Measurements from ENCODE around the gene PTPRJ. TPM values are rescaled to one million over a fixed set of nuclear protein-coding genes. Genes with fewer than 3 reads are reported as not detected.

Gene PTPRJ
- total and polyA plus RNA-seq, 2 of the 13 experiments (the other 11 are each of a cell fraction or from before 2014, with no cell fraction given): 1.0 to 1.2 TPM

DNA sequence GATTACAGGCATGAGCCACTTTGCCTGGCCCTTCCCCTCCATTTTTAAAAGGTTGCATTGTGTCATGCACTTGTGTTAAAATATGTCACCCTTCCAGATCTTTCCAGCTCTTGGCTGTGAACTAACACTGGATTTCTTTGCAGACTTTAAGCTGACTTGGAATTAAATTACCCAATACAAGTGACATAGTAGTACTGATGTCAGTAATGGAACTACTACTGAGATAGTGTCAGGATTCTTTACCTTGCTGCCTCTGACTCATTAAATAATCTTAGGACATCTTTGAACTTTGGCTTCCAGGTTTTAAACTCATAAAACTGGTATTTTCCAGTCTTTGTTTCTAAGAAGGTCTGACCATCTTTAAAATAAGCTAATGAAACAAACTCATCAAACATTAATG, 184.5 kb downstream of the PTPRJ start:
- no peak for DNase-seq (ENCODE audit: low spot score)
- H4K20me1 ChIP-seq (ENCODE audit: insufficient read depth, low read length): no peaks in the 10 kb centered on the region
- POLR2A ChIA-PET: no interaction called here
- H3K4me2 ChIP-seq (ENCODE audit: low read depth, low read length): no peak overlapping the region
- intact Hi-C loops (cut with micrococcal nuclease; ENCODE audit: unreplicated experiment) (no loop called here), in situ Hi-C loops (cut with HindIII; ENCODE audit: extremely low pct_ligation_motif_present, low pct_unique_long_range_greater_than_20kb) (no loop called here)
- no peaks in the 10 kb centered on the region for H3K36me3 ChIP-seq (replicated peaks in 1 of 2; ENCODE audit: control insufficient read depth in 1 of 2, insufficient read depth in 2 of 2, low read length in 2 of 2)
- no TSS peak for BruUV-seq (replicated peaks)
- TF ChIP-seq, protein P1, sequence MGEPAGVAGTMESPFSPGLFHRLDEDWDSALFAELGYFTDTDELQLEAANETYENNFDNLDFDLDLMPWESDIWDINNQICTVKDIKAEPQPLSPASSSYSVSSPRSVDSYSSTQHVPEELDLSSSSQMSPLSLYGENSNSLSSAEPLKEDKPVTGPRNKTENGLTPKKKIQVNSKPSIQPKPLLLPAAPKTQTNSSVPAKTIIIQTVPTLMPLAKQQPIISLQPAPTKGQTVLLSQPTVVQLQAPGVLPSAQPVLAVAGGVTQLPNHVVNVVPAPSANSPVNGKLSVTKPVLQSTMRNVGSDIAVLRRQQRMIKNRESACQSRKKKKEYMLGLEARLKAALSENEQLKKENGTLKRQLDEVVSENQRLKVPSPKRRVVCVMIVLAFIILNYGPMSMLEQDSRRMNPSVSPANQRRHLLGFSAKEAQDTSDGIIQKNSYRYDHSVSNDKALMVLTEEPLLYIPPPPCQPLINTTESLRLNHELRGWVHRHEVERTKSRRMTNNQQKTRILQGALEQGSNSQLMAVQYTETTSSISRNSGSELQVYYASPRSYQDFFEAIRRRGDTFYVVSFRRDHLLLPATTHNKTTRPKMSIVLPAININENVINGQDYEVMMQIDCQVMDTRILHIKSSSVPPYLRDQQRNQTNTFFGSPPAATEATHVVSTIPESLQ (CRISPR knock-in tag; conservative IDR thresholded peaks at IDR 0.05): no peak
- TF ChIP-seq ZFP37 (CRISPR knock-in tag; IDR thresholded peaks at IDR 0.05; ENCODE audit: borderline replicate concordance): no peak
- no peak for TF ChIP-seq ZNF749 (CRISPR knock-in tag; IDR thresholded peaks at IDR 0.05; ENCODE audit: borderline replicate concordance)
- no peak for TF ChIP-seq ZNF496 (CRISPR knock-in tag; IDR thresholded peaks at IDR 0.05; ENCODE audit: insufficient replicate concordance)
- TF ChIP-seq MBNL3 (CRISPR knock-in tag; conservative IDR thresholded peaks at IDR 0.05): no peak
- TF ChIP-seq ELF3 (CRISPR knock-in tag; IDR thresholded peaks at IDR 0.05): no peak
- TF ChIP-seq CHD4 (IDR thresholded peaks at IDR 0.05; ENCODE audit: borderline replicate concordance, low read length): no peak
- TF ChIP-seq ZBTB8A (CRISPR knock-in tag; IDR thresholded peaks at IDR 0.05; ENCODE audit: borderline replicate concordance, low read depth): no peak
- no peak for TF ChIP-seq ESRRA (CRISPR knock-in tag; IDR thresholded peaks at IDR 0.05; ENCODE audit: low read depth)
- TF ChIP-seq ZNF260 (CRISPR knock-in tag; IDR thresholded peaks at IDR 0.05; ENCODE audit: borderline replicate concordance, low read depth): no peak
- no peak for TF ChIP-seq KDM4B (CRISPR knock-in tag; IDR thresholded peaks at IDR 0.05)
- TF ChIP-seq, protein P2, sequence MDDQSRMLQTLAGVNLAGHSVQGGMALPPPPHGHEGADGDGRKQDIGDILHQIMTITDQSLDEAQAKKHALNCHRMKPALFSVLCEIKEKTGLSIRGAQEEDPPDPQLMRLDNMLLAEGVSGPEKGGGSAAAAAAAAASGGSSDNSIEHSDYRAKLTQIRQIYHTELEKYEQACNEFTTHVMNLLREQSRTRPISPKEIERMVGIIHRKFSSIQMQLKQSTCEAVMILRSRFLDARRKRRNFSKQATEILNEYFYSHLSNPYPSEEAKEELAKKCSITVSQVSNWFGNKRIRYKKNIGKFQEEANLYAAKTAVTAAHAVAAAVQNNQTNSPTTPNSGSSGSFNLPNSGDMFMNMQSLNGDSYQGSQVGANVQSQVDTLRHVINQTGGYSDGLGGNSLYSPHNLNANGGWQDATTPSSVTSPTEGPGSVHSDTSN (CRISPR knock-in tag; IDR thresholded peaks at IDR 0.05; ENCODE audit: borderline replicate concordance): no peak
- H3K27me3 ChIP-seq (ENCODE audit: control insufficient read depth in 1 of 2, insufficient read depth in 2 of 2, low read length in 2 of 2): no peaks in the 10 kb centered on the region
- no peak overlapping the region for H3K9ac ChIP-seq (ENCODE audit: insufficient read depth, low read depth, low read length)
- no peak overlapping the region for H3K4me3 ChIP-seq (replicated peaks in 1 of 3; ENCODE audit: insufficient read depth in 1 of 3, low read depth in 2 of 3, low read length in 3 of 3)
- ATAC-seq: no peak
- H3K79me2 ChIP-seq (ENCODE audit: insufficient read depth, low read length): no peaks in the 10 kb centered on the region
- FAIRE-seq: no peak
- no peaks in the 10 kb centered on the region for H3K9me3 ChIP-seq (ENCODE audit: low read length)
- H3K27ac ChIP-seq (ENCODE audit: extremely low read length, insufficient read depth, low read length): no peak overlapping the region
- H2AFZ ChIP-seq (ENCODE audit: low read length): no peak overlapping the region
- H3K4me1 ChIP-seq (ENCODE audit: insufficient read depth, low read length): no peaks in the 10 kb centered on the region
- CTCF ChIA-PET (ENCODE audit: low intra/inter-chr PET ratio, low total read pairs): no interaction called here
